ENCODE measurements around the gene DLK1. TPM values are rescaled to one million over a fixed set of nuclear protein-coding genes. Genes with fewer than 3 reads are reported as not detected.

The DLK1 gene
- total and polyA plus RNA-seq, 2 of the 13 experiments (the other 11 are each of a cell fraction or from before 2014, with no cell fraction given) = 95.5 to 312 TPM

DNA sequence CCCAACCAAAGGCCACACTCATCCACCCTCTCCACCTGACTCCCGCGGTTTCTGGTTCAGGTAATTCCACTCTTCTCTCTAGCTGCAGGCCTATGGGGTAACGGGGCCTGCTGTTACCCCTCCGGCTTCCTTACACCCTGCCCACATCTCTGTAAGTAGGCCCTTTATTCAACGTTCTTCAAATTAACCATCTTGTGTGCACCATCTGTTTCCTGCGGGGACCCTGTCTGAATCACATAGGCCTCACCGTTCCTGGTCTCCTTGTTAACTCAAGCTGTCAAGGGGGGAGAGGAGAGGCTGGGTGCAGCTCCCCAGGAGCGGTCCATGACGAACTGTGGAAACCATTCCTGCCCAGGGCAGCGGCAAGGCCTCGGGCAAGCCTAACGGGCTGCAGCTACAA is 9.3 kb upstream of the DLK1 start:
- in situ Hi-C loops (cut with HindIII; ENCODE audit: extremely low pct_ligation_motif_present, low pct_unique_long_range_greater_than_20kb) = no loop called here
- POLR2A ChIA-PET = no interaction called here

More for the DNA sequence above, 9.3 kb upstream of the DLK1 start:
- no peak for DNase-seq (ENCODE audit: low spot score)
- no peak for FAIRE-seq
- no peaks in the 10 kb centered on the region for H4K20me1 ChIP-seq (ENCODE audit: insufficient read depth, low read length)
- no peak overlapping the region for H3K4me2 ChIP-seq (ENCODE audit: low read depth, low read length)
- ATAC-seq = no peak
- WGBS (ENCODE audit: low lambda C conversion rate) = 61% methylated on average over 11 of the region's 12 CpGs
- no peaks in the 10 kb centered on the region for H3K79me2 ChIP-seq (ENCODE audit: insufficient read depth, low read length)
- BruUV-seq (replicated peaks) = no TSS peak
- H3K4me1 ChIP-seq (ENCODE audit: insufficient read depth, low read length) = peaks cover 78% of the 10 kb centered on the region
- no peak overlapping the region for H3K27ac ChIP-seq (ENCODE audit: extremely low read length, insufficient read depth, low read length)
- TF ChIP-seq, protein P1, sequence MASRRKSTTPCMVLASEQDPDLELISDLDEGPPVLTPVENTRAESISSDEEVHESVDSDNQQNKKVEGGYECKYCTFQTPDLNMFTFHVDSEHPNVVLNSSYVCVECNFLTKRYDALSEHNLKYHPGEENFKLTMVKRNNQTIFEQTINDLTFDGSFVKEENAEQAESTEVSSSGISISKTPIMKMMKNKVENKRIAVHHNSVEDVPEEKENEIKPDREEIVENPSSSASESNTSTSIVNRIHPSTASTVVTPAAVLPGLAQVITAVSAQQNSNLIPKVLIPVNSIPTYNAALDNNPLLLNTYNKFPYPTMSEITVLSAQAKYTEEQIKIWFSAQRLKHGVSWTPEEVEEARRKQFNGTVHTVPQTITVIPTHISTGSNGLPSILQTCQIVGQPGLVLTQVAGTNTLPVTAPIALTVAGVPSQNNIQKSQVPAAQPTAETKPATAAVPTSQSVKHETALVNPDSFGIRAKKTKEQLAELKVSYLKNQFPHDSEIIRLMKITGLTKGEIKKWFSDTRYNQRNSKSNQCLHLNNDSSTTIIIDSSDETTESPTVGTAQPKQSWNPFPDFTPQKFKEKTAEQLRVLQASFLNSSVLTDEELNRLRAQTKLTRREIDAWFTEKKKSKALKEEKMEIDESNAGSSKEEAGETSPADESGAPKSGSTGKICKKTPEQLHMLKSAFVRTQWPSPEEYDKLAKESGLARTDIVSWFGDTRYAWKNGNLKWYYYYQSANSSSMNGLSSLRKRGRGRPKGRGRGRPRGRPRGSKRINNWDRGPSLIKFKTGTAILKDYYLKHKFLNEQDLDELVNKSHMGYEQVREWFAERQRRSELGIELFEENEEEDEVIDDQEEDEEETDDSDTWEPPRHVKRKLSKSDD (CRISPR knock-in tag; IDR thresholded peaks at IDR 0.05; ENCODE audit: low read depth) = no peak
- TF ChIP-seq, protein P2, sequence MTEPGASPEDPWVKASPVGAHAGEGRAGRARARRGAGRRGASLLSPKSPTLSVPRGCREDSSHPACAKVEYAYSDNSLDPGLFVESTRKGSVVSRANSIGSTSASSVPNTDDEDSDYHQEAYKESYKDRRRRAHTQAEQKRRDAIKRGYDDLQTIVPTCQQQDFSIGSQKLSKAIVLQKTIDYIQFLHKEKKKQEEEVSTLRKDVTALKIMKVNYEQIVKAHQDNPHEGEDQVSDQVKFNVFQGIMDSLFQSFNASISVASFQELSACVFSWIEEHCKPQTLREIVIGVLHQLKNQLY (CRISPR knock-in tag; IDR thresholded peaks at IDR 0.05) = no peak
- TF ChIP-seq CHD2 (IDR thresholded peaks at IDR 0.05; ENCODE audit: low read depth, low read length) = no peak
- no peak for TF ChIP-seq TP53 (CRISPR knock-in tag; conservative IDR thresholded peaks at IDR 0.05)
- TF ChIP-seq, protein P3, sequence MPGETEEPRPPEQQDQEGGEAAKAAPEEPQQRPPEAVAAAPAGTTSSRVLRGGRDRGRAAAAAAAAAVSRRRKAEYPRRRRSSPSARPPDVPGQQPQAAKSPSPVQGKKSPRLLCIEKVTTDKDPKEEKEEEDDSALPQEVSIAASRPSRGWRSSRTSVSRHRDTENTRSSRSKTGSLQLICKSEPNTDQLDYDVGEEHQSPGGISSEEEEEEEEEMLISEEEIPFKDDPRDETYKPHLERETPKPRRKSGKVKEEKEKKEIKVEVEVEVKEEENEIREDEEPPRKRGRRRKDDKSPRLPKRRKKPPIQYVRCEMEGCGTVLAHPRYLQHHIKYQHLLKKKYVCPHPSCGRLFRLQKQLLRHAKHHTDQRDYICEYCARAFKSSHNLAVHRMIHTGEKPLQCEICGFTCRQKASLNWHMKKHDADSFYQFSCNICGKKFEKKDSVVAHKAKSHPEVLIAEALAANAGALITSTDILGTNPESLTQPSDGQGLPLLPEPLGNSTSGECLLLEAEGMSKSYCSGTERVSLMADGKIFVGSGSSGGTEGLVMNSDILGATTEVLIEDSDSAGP (CRISPR knock-in tag; IDR thresholded peaks at IDR 0.05; ENCODE audit: borderline replicate concordance) = no peak
- no peak for TF ChIP-seq TMF1 (CRISPR knock-in tag; IDR thresholded peaks at IDR 0.05; ENCODE audit: low read depth)
- no peak for TF ChIP-seq ZFP36 (IDR thresholded peaks at IDR 0.05; ENCODE audit: borderline replicate concordance, low read depth, low read length, partially characterized antibody)
- no peak overlapping the region for H3K4me3 ChIP-seq (replicated peaks in 1 of 3; ENCODE audit: insufficient read depth in 1 of 3, low read depth in 2 of 3, low read length in 3 of 3)
- peaks cover 8 to 37% of the 10 kb centered on the region in 2 experiments for H3K27me3 ChIP-seq (ENCODE audit: control insufficient read depth in 1 of 2, insufficient read depth in 2 of 2, low read length in 2 of 2)
- CTCF ChIA-PET (ENCODE audit: low intra/inter-chr PET ratio, low total read pairs) = no interaction called here
- intact Hi-C loops (cut with micrococcal nuclease; ENCODE audit: unreplicated experiment) = no loop called here
- H3K9ac ChIP-seq (ENCODE audit: insufficient read depth, low read depth, low read length) = no peak overlapping the region
- no peaks in the 10 kb centered on the region for H3K9me3 ChIP-seq (ENCODE audit: low read length)
- H2AFZ ChIP-seq (ENCODE audit: low read length) = no peak overlapping the region
- no peaks in the 10 kb centered on the region for H3K36me3 ChIP-seq (replicated peaks in 1 of 2; ENCODE audit: control insufficient read depth in 1 of 2, insufficient read depth in 2 of 2, low read length in 2 of 2)
